Peyer's patch (tissue), 4 donors: ENCODE results near the gene TERT.

Source experiments
- CTCF ChIP-seq, 6 experiments: fragments of 450-650 bp in 4 of 6; fragments of 200-600 bp in 2 of 6; sonication (generic) in 1 of 6; IDR thresholded peaks; one replicate each; pipeline ENCODE4 v1.5.1; 2017 to 2019; ENCODE audit warnings: antibody characterized with exemption in 6 of 6, mild to moderate bottlenecking in 3 of 6, moderate library complexity in 1 of 6
- POLR2A ChIP-seq, 2 donors: fragments of 450-650 bp; IDR thresholded peaks; one replicate each; pipeline ENCODE4 v1.5.1; 2017; ENCODE audit warnings: antibody characterized with exemption in 2 of 2, mild to moderate bottlenecking in 2 of 2, moderate library complexity in 2 of 2

- TF ChIP-seq CTCF (IDR thresholded peaks at IDR 0.05) (no peak), POLR2A (IDR thresholded peaks at IDR 0.05) (no peak)
Observed at GRCh38 chr5:1247811-1248210, 47.1 kb downstream of the TERT start.
